Aorta (tissue), 5 donors: Measurements from ENCODE around the gene MYO1F. TPM values are rescaled to one million over a fixed set of nuclear protein-coding genes. Genes with fewer than 3 reads are reported as not detected.

Experiments used
- ATAC-seq: fragments of 200-7000 bp; cut with Tn5 transposase; one replicate; pipeline ENCODE4 v1.9.1; 2022; ENCODE audit warnings: moderate library complexity; ENCODE audit not compliant: low FRiP score
- DNase-seq, 2 donors: peaks; one replicate each; pipeline ENCODE4 v3.0.0-alpha.2; 2020
- H3K27ac ChIP-seq, 2 donors: one replicate each; pipeline ENCODE4 v1.5.1; 2013; ENCODE audit warnings: low read length in 2 of 2, mild to moderate bottlenecking in 2 of 2, moderate library complexity in 2 of 2, control low read depth in 1 of 2, inconsistent platforms in 1 of 2, low read depth in 1 of 2
- H3K27me3 ChIP-seq, 2 donors: one replicate each; pipeline ENCODE4 v1.6.1; 2013; ENCODE audit warnings: control low read depth in 1 of 2, low read length in 1 of 2, mild to moderate bottlenecking in 1 of 2, moderate library complexity in 1 of 2; ENCODE audit not compliant: insufficient read depth in 2 of 2, control insufficient read depth in 1 of 2
- H3K36me3 ChIP-seq, 2 donors: one replicate each; pipeline ENCODE4 v1.6.1; 2013; ENCODE audit warnings: control low read depth in 1 of 2, low read length in 1 of 2, mild to moderate bottlenecking in 1 of 2; ENCODE audit not compliant: insufficient read depth in 2 of 2, control insufficient read depth in 1 of 2
- H3K4me1 ChIP-seq, 2 donors: one replicate each; pipeline ENCODE4 v1.6.1; 2013; ENCODE audit warnings: low read length in 2 of 2, control low read depth in 1 of 2, mild to moderate bottlenecking in 1 of 2, moderate library complexity in 1 of 2; ENCODE audit not compliant: insufficient read depth in 2 of 2, control insufficient read depth in 1 of 2
- H3K4me3 ChIP-seq, 2 donors: one replicate each; pipeline ENCODE4 v1.5.1; 2013; ENCODE audit warnings: low read length in 2 of 2, control low read depth in 1 of 2, mild to moderate bottlenecking in 1 of 2
- H3K9me3 ChIP-seq: one replicate; pipeline ENCODE4 v1.6.1; 2013; ENCODE audit warnings: mild to moderate bottlenecking, low read length; ENCODE audit not compliant: control insufficient read depth
- WGBS, 2 donors: extraction: QIAGEN DNeasy Blood & Tissue Kit; methylation state at CpG; one replicate each; pipeline ENCODE4 v1.1.7; 2013; 5-methylcytosine and 5-hydroxymethylcytosine counted together
- intact Hi-C, 2 donors: fragments of 100-400 bp; cut with DNase I; formaldehyde crosslinking; loops; one replicate each; pipeline versions ENCODE4 v1.14.2 to v1.15.0; 2022
- polyA plus RNA-seq, 2 donors: library from polyadenylated mRNA; stranded (reverse); fragments of 200-250 nt; gene quantifications; one replicate each; pipeline ENCODE4 v1.2.3, GENCODE V29; 2013
- total RNA-seq, 2 donors: library from RNA; stranded (reverse); fragmentation: NEBNext Ultra II Directional; extraction: Animal tissue kit (Norgen Biotek cat#: 25700); gene quantifications; one replicate each; pipeline ENCODE4 v1.2.1, GENCODE V29; 2021
- donor health status: healthy with polysubstance abuse.
- donor health status: Bipolar disorder and iron deficiency.
- donor health status: DM: no; HTN: no; CAD: no.
- donor health status: DM: no; HTN: no; CAD: no.
- donor health status: DM: yes; HTN: yes; CAD: no.

Gene MYO1F
- total and polyA plus RNA-seq, 4 donors, result 2.1 to 63.8 (median 20.2) TPM

DNA sequence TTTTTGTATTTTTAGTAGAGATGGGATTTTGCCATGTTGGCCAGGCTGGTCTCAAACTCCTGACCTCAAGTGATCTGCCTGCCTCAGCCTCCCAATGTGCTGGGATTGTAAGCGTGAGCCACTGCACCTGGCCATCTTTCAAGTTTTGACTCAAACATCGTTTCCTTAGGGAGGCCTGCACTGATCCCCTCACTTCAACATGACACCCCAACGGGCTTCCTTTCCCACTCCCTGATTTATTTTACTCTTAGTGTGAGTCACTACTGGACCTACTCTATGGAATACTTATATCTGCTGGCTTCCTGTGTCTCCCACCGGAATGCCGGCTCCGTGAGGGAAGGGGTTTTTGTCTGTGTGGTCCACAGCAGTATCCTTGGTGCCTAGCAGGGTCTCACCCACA lies 37.8 kb upstream of the MYO1F start:
- Histone ChIP-seq H3K36me3 (no peaks in the 10 kb centered on the region), H3K4me3 (no peak overlapping the region), H3K9me3 (no peaks in the 10 kb centered on the region), H3K4me1 (no peaks in the 10 kb centered on the region), H3K27me3 (no peaks in the 10 kb centered on the region), H3K27ac (peak overlapping the region in 1 of 2 donors; percentile 25)
- ATAC-seq (no peak), DNase-seq (no peak)
- intact Hi-C loops, result loop anchor here in 1 of 2 donors (1.0 kb wide), 1 partner anchor 27 kb away; no protein-coding TSS in a partner anchor
- 5 to 7% methylated on average over 6 of the region's 6 CpGs for WGBS, 2 donors

DNA sequence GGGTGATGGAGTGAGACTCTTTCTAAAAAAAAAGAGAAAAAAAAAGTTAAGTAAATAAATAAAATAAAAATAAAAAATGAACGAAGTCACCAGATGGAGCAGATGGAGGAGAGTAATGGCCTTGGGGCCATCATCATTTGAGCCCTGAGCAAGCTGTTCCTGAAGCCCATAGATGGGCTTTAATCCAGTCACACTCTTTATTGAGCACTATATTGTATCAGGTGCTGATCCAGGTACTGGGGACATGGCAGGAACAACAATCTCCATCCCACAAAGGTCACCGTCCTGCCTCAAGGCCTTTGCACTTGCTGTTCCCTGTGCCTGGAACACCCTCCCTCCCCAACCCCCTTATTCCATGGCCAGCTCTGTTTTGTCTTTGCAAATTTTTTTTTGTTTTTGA lies 37.2 kb upstream of the MYO1F start:
- Histone ChIP-seq H3K36me3 (no peaks in the 10 kb centered on the region), H3K27me3 (no peaks in the 10 kb centered on the region), H3K27ac (peak overlapping the region in 1 of 2 donors; percentile 25), H3K4me1 (no peaks in the 10 kb centered on the region), H3K4me3 (no peak overlapping the region), H3K9me3 (no peaks in the 10 kb centered on the region)
- ATAC-seq (no peak), DNase-seq (no peak)
- intact Hi-C loops, result no loop called here
- WGBS, 2 donors, result 50 to 54% methylated on average over 2 of the region's 2 CpGs

DNA sequence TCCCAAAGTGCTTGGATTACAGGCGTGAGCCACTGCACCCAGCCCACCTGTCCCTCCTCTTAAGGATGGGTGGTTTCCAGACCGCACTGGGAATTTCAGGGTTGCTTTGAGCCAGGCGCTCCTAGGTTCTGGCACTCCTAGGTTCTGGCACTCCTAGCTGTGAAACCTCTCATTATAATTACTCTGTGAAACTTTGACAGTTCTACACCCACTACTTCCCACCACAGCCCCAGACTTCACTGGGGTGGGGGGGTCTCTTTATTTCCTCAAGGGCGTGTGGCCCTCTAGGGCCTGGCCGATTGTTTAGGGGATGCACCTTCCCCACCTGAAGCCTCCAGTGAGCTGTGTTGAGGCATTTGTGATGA lies 35.5 kb upstream of the MYO1F start:
- WGBS, 2 donors, result 20 to 44% methylated on average over 5 of the region's 5 CpGs
- intact Hi-C loops, result loop anchor here in 1 of 2 donors (2.0 kb wide), 1 partner anchor 20 kb away; no protein-coding TSS in a partner anchor
- DNase-seq (no peak), ATAC-seq (no peak)
- Histone ChIP-seq H3K4me1 (no peaks in the 10 kb centered on the region), H3K9me3 (no peaks in the 10 kb centered on the region), H3K27me3 (no peaks in the 10 kb centered on the region), H3K4me3 (no peak overlapping the region), H3K36me3 (no peaks in the 10 kb centered on the region), H3K27ac (no peak overlapping the region)

DNA sequence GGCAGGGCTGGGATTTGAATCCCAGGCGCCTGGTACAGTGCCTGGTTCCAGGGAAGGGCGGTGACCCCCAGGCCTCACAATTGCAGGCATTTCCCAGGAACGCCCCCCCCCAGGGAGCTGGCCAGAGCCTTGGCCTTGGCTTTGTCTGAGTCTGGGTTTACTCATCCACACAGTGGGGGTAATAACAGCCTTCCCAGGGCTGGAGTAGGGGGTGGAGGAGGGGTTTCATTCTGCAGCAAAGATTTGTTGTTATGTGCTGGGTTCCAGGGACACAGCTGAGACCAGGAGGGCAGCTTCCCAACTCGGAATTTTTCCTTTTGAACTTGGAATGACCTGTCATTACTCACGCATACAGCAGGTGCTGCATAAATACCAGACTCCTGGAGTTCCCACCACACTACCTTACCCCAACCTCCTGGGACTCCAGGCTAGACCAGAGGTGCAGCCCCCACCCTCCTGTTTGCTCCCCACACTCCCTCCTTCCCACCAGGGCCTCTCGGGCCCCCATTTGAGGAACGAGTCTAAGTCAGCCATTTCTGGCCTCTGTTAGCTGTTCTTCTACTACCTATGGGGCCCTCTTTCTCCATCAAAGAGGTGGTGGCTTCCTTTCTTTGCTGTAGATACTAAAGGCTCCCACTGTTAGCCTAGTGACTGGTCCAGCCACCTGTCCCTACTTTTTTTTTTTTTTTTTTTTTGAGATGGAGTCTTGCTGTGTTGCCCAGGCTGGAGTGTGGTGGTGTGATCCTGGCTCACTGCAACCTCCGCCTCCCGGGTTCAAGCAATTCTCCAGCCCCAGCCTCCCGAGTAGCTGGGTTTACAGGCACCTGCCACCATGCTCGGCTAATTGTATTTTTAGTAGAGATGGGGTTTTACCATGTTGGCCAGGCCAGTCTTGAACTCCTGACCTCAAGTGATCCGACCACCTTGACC lies 34.9 kb upstream of the MYO1F start:
- Histone ChIP-seq H3K27ac (peak overlapping the region in 1 of 2 donors; percentile 72), H3K9me3 (no peaks in the 10 kb centered on the region), H3K4me1 (no peaks in the 10 kb centered on the region), H3K36me3 (no peaks in the 10 kb centered on the region), H3K4me3 (no peak overlapping the region), H3K27me3 (no peaks in the 10 kb centered on the region)
- peak; percentile 90 to 92 for DNase-seq
- ATAC-seq, result peak; percentile 74
- intact Hi-C loops, result loop anchor here in 1 of 2 donors (2.0 kb wide), 1 partner anchor 19 kb away; no protein-coding TSS in a partner anchor
- 29 to 32% methylated on average over 12 of the region's 12 CpGs for WGBS, 2 donors

DNA sequence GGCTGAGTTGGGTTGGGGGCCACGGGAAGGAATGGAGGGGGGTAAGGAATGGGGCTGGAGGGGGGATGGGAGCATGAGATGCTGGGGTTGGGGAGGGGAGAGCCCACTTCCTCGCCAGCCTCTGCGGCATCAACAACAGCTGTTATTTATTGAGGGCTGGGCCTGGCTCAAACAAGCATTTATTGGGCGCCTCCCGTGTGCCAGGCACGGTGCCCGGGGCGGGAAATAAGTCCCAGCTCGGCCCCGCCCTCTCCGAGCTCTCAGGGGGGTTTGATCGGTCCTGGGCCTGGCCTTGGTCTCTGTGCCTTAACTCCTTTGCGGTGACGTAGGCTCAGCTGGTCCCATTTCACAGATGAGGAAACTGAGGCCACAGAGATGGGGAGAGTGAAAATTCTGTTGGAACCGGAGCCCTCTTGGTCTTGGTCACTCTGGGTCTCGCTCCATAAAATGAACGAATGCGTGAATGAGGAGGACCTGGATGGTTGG lies 34.2 kb upstream of the MYO1F start:
- DNase-seq, result peak; percentile 65 to 80
- WGBS, 2 donors, result 35 to 36% methylated on average over 17 to 18 of the region's 18 CpGs
- no peak for ATAC-seq

DNA sequence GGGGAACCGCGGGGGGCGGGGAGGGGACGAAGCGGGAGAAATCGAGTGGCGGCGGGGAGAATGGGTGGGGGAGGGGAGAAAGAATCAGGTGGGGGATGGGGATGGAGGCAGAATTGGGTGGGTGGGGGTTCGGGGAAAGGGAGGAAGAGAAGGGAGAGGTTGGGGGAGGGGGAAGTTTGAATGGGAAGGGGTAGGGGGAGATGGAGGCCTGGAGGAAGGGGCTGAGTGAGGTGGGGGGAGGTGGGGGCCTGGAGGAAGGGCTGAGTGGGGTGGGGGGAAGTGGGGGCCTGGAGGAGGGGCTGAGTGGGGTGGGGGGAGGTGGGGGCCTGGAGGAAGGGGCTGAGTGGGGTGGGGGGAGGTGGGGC lies 33.7 kb upstream of the MYO1F start:
- intact Hi-C loops, result no loop called here
- H3K4me1 ChIP-seq, result no peaks in the 10 kb centered on the region
- WGBS, 2 donors, result 0 to 2% methylated on average over 8 to 9 of the region's 9 CpGs

More for the DNA sequence above, 34.2 kb upstream of the MYO1F start:
- H3K9me3 ChIP-seq, result no peaks in the 10 kb centered on the region
- H3K27ac ChIP-seq, result peak overlapping the region in 1 of 2 donors; percentile 0
- H3K4me3 ChIP-seq, result no peak overlapping the region
- intact Hi-C loops, result no loop called here
- no peaks in the 10 kb centered on the region for H3K36me3 ChIP-seq
- H3K4me1 ChIP-seq, result no peaks in the 10 kb centered on the region
- no peaks in the 10 kb centered on the region for H3K27me3 ChIP-seq

DNA sequence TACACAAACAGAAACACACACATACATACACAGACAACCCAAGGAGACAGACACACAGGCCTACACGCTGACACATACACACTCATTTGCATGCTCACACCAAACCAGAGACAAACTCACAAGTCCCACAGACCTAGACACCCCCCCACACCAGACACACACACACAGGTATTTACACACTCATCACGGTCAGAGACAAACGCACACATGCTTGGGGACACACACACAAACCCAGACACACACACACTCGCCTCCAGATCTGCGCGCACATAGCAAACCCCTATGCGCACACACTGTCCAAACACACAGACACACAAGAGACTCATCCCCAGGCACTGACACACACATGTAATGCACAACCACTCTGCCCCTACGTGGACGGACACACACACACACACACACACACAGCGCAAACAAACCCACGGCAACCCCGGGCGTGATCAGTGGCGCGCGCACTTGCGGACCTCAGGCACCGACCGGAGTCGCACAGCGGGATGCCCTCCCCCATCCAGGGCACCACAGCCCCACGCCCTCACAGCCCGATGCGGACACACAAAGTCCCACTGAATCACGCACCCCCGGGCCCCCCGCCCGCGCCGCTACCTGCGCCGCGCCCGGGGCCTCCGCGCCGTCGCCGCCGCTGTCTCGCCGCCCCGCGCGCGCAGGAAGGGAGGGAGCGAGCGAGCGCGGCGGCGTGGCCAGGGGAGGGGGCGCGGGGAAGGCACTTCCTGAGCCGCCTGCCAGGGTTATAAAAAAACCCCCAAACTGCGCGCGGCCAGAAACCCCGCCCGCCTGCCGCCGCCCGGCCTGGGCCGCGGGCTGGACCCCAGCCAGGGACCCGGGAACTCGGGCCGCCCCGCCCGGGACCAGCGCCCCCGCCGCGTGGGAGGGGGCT lies 33.0 kb upstream of the MYO1F start, which contains the start of gene ADAMTS10:
ADAMTS10 (minus strand) TSS at position 675 of the 895 bp plus-strand sequence. CDS start 5,005 bp downstream, outside the sequence.
- Histone ChIP-seq H3K4me3 (peak within 1 kb of the TSS; percentile 67 to 81), H3K27me3 (no peaks in the 10 kb centered on the region), H3K27ac (peak within 1 kb of the TSS; percentile 25 to 82), H3K9me3 (no peaks in the 10 kb centered on the region), H3K4me1 (no peaks in the 10 kb centered on the region), H3K36me3 (no peaks in the 10 kb centered on the region)
- ATAC-seq, result peak; percentile 19
- intact Hi-C loops, result no loop called here
- DNase-seq, result peak; percentile 79 to 87
- WGBS, 2 donors, result 0 to 1% methylated on average over 68 to 74 of the region's 74 CpGs

More for the DNA sequence above, 33.7 kb upstream of the MYO1F start:
- Histone ChIP-seq H3K27me3 (no peaks in the 10 kb centered on the region), H3K9me3 (no peaks in the 10 kb centered on the region), H3K4me3 (peak overlapping the region; percentile 67 to 81), H3K27ac (peak overlapping the region in 1 of 2 donors; percentile 25), H3K36me3 (no peaks in the 10 kb centered on the region)
- no peak for DNase-seq
- no peak for ATAC-seq

DNA sequence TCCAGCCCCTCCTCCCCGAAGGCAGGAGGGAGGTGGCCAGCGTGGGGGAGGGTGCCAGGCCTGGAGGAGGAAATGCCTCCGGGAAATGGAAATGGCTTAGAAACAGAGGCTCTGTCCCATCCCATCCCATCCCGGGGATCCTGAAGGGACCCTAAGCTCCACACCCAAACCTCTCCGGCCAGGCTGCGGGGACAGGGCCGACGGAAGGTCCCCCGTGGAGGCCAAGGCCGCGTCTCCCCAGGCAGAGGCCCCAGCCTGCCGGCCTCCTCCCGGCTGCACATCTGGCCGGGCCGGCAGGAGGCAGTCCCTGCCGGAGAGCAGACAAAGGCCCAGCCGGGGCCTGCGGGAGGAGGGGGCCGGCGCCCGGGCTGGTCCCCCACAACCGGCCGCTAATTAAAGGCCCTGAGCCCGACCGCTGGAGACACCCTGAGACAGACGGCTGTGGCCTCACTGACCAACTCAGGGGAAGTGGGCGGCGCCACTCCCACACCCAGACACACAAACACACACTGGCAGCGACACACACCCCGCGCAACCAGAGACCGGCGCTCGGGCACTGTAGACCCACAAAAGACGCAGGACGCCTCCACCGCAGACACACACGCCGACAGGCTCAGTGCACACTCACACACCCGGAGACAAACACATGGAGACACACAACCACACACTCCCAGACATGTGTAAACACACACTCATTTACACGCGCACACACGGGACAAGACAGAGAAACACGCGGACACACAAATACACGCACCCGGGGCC lies 32.2 kb upstream of the MYO1F start:
- Histone ChIP-seq H3K27me3 (no peaks in the 10 kb centered on the region), H3K27ac (peak overlapping the region in 1 of 2 donors; percentile 82), H3K9me3 (no peaks in the 10 kb centered on the region), H3K4me3 (peak overlapping the region; percentile 67 to 81), H3K36me3 (peaks cover 0 to 3% of the 10 kb centered on the region in 2 donors), H3K4me1 (no peaks in the 10 kb centered on the region)
- 0 to 3% methylated on average over 40 to 47 of the region's 47 CpGs for WGBS, 2 donors
- DNase-seq, result peak; percentile 89 to 90
- ATAC-seq, result peak; percentile 71
- intact Hi-C loops, result no loop called here
